GM18519 (cell line): ENCODE results near the gene GALNT9.

Experiments
- ATAC-seq: cut with Tn5 transposase; IDR thresholded peaks from one replicate; pipeline ENCODE4 v1.9.1; 2021; ENCODE audit warnings: mild to moderate bottlenecking, moderate library complexity; ENCODE audit not compliant: unreplicated experiment, low FRiP score

GALNT9 gene

DNA sequence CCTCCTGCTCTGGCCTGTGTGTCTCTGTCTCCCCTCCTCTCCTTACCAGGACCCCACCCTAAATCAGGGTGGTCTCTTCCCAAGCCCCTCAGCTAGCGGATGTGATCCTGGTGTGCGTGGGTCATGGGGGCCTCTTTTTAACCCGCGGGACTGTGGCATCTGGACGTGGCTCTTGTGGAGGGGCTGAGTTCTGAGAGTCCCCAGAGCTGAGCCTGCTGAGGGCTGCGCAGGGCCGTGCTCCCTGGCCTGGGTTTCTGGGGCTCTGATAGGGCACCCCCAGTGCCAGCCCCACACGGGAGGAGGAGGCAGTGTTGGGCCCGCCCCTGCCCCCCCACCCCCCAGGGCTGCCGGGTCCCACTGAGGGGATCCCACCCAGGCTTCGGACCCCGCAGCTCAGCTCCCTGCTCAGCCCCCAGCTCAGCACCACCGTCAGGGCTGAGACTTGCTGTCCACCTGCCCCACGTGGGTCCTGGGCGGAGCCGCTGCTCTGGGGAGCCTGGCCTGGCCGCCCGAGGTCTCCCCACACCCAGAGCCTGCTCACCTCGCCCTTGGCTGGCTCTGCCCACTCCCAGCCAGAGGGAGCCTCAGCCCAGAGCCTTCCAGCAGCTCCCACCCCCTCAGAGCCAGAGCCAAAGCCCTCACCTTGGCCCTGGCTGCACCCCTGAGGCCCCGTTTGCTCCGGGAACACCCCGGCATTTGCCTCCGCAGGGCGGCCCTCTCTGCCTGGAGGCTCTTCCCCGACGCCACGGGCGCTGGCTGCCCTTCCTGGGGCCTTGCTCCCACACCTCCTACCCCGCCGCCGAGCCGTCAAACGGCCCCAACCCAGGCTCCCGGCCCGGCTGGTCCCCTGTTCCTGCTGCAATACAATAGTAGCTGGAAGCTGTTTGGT lies 153.6 kb downstream of the GALNT9 start:
- no peak for ATAC-seq

DNA sequence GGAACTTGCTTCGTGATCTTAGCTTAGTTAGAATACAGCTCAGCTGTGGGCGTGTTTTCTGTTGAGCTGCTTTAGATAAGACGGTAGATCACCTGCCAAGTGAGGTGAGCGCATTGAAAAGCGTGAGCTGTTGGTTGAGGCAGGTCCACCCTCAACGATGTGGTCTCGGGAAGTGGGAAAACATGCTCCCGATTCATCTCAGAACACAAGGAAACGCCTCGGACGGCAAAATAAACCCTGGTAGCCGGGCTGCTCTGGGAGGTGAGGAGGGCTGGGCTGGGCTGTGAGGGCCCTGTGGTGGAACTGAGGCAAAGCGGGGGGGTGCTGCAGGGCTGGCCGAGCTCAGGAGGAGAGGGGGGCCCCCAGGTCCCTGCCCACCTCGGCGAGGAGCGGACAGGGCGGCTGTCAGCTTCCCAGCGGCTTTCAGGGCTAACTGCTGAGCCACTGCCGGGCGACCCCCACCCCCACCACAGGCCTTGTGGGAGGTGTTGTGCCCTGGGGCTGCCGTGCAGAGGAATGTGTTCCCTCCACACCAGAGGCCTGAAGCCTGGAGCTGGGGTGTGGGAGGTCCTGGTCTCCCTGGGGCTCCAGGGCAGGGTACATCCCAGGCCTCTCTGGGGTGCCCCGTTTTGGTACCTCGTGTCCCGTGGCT lies 154.4 kb downstream of the GALNT9 start:
- no peak for ATAC-seq

DNA sequence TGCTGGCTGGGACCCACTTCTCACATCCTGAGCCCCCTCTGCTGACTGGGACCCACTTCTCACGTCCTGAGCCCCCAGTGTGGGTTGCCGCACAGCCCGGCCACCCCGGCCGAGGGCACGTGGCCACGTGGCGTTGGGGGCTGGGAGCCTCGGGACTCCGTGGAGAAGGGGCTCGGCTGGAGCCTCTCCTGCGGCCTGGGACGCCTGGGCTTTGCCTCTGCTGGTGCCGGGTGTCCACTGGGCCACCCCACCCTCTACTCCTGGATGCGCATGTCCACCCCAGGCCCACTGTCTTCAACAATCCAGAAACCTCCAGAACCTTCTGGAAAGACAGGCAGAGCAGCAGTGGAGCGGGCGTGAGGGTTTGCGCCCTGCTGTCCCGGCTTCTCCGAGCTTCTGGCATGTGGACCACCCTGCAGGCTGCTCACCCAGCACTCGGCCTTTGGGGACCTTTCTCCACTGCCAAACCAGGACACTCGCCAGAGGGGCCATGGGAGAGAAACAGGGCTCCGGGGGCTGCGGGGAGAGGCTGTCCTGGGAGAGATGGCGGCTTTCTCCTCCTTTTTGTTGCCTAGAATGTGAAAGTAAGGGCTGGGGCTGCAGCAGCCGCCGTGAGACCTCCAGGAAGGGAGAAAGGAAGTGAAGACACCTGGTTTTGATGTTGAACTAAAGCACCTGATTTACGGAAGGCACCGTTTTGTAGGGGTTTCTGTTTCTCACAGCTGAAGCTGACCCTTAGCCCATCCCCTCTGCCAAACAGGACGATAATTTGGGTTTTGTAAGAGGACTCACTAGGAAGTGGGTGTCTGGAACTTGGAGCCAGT lies 155.2 kb downstream of the GALNT9 start:
- no peak for ATAC-seq

DNA sequence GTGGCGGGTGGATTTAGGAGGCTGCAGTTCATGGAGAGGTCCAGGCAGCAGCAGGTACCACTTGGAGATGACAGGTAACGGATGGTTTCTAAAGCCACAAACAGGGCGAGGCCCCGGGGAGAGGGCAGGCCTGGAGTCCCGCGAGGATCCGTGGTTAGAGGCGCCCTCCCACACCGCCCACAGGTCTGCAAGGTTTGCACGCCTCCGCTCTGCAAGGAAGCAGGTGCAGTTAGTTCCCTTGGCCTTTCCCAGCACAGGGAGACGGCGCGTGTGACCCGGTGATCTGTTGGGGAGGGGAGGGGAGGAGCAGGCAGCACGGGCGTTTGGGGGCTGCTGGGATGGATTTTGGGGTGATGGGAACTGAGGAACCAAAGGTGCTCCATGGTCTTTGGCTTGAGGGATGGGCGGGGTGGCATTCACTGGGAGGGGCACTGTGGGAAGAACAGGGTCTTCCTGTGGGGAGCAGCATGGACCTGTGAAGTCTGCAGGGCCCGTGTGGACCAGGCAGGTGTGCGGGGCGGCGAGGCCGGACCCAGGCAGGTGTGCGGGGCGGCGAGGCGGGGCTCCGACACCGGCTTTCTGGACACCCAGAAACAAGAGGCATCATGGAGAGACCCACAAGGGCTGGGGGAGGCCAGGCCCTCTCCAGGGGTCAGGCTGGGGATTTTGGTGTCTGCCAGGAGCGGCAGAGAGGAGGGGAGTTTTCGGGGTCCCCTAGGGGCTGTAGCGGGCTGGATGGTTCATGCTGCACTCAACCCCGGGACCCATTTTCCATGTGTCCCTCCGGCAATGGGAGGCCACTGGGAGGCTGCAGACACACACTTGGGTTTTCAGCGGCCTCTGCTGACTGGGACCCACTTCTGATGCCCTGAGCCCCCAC lies 156.0 kb downstream of the GALNT9 start:
- no peak for ATAC-seq

DNA sequence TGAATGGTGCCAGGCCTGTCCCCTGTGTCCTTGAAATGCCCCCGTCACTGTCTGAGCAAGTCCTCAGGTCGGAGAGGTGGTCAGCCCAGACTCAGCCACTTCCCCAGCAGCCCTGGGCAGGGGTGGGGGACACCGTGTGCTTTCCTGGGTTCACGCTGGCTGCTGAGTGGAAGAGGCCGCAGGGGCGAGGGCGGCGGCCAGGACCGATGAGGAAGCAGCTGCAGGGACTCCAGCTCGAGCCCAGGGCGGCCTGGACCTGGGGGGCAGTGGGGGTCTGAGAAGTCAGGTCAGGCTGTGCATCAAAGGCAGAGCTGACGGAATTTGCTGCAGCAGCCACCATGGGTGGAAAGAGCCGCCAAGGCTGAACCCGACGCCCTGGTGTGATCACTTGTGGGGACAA lies 156.8 kb downstream of the GALNT9 start:
- ATAC-seq = no peak

DNA sequence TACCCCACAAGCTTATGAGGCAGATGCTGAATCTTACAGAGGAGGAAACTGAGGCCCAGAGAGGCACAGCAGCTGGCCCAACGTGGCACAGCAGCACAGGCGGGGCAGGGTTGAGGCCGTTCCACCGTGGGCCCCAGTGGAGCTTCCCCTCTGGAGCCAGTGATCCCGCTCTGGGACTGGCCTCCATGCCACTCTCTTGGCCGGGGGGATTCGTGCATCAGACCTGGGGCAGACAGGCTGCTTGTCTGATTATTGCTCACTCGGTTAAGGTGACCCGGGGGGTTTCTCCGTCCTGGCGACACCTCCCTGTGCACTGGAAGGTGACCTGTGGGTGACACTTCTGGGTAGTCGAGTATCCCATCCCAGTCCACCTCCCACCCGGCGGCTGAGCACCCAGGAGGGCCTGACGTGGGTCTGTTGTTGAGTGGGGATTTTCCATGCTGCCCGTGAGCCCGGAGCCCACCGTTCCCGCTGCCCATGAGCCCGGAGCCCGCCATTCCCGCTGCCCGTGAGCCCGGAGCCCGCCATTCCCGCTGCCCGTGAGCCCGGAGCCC lies 157.3 kb downstream of the GALNT9 start:
- ATAC-seq = no peak

DNA sequence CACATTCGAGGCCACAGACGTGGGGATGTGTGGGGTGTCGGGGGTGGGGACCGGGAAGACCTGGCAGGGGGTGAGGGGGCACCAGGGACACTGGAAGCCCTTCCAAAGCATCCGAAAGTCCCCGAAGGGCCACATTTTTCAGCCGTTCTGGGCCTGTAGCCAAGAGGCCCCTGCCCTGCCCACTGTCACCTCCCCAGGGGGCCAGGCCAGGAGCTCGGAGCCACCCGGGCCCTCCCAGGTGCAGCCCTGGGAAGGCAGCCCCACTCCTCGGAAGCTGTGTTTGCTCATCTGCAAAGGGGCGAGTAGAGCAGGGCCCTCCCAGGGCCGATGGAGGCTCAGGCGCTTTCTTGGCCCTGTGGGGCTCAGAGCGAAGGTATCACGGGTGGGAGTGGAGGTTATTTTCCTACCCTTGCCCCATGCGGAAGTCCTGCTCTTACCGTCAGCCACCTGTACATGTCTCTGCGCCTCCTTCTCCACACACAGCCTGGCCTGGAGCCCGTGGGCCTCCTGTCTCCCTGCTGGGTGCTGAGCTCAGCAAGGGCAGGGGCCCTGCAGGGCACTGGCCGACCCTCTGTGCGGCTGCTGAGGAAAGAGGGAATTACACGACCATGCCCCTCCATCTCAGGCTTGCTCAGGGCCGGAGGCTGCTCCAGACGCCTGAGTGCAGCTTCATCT lies 158.0 kb downstream of the GALNT9 start:
- ATAC-seq = no peak

DNA sequence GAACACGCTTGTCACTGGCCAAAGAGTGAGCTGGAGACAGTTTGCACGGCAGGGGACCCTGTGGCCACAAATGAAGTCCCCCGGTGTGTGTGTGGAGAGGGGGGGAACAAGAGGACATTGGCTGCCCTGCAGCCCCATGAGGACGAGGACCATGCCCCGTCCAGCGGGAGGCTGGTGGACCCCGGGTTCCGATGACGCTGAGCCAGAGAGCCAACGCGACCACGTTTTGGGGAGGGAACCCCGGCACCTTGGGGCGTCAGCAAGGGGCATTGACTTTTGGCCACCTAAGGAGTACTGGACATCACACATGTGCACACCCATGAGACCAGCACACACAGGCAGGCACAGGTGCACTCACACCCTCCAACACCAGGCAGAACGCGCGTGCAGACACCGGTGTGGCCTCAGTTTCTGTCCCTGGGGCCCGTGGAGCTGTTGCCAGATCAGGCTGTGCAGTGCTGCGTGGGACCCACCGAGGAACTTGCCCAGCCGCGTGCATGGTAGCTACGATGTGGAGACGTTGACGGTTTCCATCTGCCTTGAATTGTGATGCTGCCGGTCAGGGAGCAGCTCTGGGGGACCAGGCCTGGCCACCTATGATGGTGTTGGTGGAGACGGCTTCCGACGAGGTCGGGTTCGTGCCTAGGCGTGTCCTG lies 158.6 kb downstream of the GALNT9 start:
- no peak for ATAC-seq

DNA sequence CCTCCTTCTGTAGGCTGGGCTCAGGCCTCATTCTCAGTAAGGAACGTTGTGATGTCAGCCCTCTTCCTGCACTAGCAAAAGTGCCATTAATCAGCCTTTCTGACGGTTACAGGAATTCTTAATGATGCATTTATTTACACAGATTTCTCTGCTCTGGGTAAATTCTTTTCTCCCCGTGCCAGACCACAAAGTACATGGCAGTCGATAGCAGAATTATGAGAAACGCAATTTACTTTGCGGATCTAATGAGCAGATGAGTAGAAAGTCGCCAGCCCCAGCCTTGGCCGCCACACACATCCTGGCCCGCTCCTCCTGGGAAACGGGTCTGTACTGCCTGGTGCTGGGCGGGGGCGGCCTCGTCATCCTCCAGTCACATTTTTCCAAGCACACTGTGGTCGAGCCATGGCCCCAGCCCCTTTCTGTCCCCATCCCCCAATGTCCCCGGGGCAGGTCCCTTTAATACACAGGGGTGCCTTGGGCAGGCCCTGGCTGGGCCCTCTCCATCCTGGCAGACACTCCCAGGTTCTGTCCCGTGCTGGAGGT lies 159.2 kb downstream of the GALNT9 start:
- ATAC-seq = no peak

DNA sequence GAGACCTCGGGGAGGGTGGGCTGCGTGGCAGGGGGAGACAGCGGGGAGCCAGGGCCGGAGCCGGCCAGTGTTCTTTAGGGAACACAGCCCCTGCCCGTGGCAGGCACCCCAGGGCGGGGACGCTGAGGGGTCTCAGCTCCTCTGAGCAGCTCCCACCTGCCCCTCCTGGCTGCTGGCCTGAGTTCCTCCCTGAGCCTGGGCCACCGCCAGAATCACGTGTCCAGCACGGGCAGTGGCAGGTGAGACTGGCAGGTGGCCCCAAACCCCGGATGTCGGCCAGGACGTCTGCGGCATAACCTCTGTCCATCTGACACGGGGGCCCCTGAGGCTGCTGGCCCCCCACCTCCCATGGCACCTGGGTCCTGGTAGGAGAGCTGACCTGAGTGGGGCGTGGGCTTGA lies 160.0 kb downstream of the GALNT9 start:
- ATAC-seq = no peak

DNA sequence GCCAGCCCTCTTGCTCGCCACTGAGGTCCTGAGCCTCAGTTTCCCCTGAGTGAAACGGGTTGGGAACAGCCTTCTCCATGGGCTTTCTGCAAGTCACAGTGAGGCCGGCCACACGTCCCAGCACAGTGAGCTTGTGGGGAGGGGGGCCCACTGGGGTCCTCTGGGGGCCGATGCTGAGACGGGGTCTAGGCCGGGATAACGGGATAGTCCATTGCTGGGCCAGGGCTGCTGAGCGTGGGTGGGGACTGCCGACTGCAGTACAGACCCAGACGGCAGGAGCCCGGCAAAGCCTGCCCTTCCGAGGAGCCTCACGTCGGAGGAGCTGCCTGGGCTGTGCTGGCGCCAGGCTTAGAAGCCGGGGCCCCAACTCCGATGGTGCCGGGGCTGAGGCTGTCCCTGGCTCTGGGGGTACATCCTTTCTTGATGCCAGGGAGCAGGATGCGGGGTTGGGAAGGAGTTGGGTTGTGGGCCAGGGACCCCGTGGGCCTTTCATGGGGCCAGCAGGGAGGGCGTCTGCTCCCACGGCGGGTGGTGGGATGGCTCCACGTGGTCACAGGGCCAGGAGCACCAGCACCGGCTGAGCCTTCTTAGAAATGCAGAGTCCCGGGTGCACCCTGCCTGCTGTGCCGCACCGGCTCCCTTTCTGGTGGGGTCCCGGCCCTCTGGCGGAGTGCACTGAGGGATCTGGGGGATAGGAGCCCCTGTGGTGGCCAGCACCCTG lies 160.9 kb downstream of the GALNT9 start:
- no peak for ATAC-seq

DNA sequence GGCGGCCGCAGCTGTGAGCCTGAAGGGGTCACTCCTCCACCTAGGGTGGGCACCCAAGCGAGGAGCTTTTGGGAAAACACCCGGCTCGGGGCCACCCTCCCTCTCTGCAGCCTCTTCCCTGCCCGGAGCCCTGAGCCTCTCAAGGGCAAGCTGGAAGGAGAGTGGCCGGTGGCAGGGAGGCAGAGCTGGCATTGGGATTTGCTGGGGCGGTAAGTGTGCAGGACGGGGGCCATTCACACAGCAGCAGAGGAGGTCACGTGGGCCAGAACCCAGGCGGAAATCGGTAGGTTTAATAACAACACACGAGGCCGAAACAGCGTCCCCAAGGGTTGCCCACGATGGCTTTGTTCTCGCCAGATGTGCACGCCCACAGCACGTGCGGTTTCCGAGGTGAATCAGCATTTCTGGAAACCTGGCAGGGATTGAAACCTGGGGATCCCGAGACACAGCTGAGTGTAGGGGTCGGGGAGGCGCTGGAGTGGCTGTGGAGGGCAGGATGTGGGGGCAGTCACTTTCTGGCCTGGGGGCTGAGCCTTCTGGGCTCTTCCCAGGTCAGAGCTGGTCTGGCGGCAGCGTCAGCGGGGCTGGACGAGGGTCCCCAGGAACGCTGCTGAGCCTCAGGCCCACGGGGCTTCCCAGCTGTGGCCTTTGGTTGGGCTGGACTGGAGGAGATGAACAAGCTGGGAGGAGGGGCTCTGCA lies 161.6 kb downstream of the GALNT9 start:
- no peak for ATAC-seq

DNA sequence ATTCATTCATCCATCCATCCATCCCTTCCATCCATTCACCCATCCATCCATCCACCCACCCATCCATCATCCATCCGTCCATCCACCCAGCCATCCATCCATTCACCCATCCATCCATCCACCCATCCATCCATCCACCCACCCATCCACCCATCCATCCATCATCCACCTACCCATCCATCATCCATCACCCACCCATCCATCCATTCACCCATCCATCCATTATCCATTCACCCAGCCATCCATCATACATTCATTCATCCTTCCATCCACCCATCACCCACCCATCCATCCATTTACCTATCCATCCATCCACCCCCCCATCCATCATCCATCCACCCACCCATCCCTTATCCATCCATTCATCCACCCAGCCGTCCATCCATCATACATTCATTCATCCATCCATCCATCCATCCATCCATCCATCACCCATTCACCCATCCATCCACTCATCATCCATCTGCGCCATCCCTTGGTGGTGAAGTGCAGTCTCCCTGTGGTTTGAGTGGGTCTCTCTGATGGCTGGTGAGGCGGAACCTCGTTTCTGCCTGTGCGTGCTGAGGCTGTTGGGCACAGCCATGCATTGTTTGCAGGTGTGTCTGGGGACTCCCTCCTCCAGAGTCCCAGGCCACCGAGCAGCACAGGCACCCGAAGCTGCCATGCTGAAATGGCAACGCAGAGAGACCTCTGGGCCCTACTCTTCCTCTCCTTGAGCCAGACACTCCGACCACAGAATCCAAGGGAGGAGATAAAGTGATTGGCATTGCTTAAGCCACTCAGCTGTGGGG lies 162.4 kb downstream of the GALNT9 start:
- no peak for ATAC-seq

DNA sequence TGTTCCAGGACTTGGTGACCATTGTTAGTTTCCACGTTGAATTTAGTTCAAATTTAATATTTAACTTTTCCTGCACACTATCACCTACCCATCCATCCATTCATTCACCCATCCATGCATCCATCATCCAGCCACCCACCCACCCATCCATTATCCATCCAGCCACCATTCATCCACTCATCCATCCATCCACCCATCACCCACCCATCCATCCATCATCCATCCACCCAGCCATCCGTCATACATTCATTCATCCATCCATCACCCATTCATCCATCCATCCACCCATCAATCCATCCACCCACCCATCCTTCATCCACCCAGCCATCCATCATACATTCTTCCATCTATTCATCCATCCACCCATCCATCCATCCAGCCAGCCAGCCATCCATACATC lies 163.3 kb downstream of the GALNT9 start:
- no peak for ATAC-seq

DNA sequence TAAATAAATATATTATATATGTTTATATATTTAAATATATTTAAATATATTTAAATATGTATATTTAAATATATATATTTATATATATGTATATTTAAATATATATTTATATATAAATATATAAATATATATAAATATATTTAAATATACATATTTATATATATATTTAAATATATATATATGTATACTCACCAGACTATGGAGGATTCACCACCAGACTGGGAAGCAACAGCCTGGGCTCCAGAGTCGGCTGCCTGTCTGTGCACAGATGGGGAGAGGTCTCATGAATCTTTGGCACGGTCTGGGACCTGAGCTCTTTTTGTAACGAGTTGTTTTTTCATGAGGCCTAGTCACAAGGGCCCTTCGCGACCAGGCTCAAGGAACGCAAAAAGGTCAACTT lies 163.8 kb downstream of the GALNT9 start:
- ATAC-seq = no peak

DNA sequence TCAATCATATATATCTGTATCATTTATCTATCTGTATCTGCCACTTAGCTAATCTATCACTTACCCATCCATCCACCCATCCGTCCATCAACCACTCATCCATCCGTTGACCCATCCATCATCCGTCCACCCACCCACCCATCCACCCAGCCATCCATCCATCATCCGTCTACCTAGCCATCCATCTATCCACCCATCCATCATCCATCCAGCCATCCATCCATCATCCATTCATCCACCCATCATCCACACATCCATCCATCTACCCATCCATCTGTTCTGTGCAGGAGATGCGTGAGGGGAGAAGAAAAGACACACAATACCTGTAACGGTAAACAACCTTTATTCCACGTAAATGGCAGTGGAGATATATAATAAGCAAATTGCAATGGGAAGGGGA lies 165.0 kb downstream of the GALNT9 start:
- no peak for ATAC-seq

DNA sequence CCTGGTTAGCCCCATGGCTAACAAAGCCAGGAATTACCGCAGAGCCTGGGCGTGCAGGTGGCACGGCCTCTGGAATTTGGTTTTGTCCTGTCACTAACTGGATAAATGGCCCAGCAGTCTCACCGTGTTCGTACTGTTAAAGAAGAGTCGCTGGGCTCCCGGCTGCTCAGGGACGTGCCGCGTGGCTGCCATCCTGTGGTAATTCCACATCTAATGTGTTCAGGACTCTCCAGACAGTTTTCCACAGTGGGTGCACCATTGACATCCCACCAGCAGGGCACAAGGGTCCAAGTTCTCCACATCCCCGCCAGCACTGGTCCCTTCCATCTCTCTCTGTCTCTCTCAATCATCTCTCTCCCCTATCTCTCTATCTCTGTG lies 165.5 kb downstream of the GALNT9 start:
- ATAC-seq = no peak
